NCI-H2081 (cell line): ENCODE results near the gene ALDH3B2.

ENCODE experiments used
- DNase-seq, 2 experiments: peaks; one replicate each; lab custom pipeline; 2025; lab: John Stamatoyannopoulos, UW

ALDH3B2 gene

DNA sequence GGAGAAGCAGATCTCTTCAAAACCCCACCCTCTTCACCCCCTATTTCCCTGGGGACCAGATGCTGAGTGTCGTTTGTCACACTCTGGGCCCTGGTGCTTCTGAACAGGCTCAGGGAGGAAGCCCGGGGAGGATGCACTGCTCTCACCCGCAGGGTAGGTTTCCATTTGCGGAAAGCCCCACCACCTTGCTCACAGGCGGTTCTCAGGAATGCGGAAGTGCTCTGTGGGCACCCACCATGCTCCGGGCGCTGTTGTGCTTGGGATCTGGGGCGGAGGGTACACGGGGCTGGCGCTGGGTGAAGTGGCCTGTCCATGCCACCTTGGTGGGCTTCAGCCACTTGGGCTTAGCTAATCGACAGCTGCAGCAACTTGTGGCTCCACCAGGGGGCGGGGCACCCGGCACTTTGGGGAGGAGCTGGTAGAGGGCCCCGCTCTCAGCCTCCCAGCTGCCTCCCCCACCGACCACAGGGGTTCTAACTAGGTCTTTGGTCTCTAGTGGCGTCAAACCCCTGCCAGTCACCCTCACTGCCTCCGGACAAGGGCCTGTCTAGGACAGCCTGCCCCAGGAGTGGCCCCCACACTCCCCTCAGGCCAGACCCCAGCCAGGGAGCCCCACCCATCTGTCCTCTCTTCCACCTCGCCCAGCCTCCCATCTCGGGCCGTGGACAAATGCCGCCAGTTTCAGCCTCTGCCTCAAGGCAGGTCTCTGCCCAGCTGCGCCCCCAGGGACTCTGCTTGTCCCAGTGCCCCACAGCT, 60.3 kb downstream of the ALDH3B2 start:
- peak in 1 of 2 experiments; percentile 20 for DNase-seq

- no peak for DNase-seq
Measured at GRCh38 chr11:67613313-67613959, 61.0 kb downstream of the ALDH3B2 start.

- DNase-seq = no peak
Measured at GRCh38 chr11:67612751-67613150, 61.7 kb downstream of the ALDH3B2 start.
